Measurements from ENCODE around the gene CREG1.
"Not testable (repeated sequence)": the region's sequence is repeated elsewhere in the genome, so short reads cannot be mapped to it uniquely, and the experiment has no call there.

Gene CREG1

DNA sequence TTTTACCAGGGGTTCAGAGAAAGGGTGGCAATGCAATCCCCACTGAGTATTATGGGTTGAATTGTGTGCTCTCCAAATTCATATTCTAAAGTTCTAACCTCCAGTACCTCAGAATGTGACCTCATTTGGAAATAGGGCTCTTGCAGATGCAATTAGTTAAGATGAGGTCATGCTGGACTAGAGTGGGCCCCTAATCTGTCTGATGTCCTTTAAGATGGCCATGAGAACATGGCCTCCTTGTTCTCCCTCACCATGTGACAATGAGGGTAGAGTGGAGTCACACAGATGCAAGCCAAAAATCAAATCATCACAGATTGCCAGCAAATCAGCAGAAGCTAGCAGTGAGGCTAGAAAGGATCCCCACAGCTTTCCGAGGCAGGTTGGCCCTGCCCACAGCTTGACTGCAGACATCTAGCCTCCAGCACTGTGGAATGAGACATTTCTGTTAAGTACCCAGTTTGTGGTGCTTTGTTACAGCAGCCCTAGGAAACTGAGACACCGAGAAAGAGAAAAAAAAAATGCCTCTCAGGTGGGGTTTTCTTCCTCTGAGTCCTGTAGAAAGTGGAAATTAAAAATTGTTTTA lies 25.5 kb upstream of the CREG1 start:
- ATAC-seq, result no peak

GRCh38 chr1:167575649-167576048 lies 22.1 kb upstream of the CREG1 start:
- no peak for ATAC-seq
- no peak for TF ChIP-seq GLIS3 (CRISPR knock-in tag; IDR thresholded peaks at IDR 0.05)
- TF ChIP-seq OSR1 (CRISPR knock-in tag; IDR thresholded peaks at IDR 0.05), result no peak
- TF ChIP-seq ZNF70 (CRISPR knock-in tag; IDR thresholded peaks at IDR 0.05), result no peak
- TF ChIP-seq ZNF8 (CRISPR knock-in tag; IDR thresholded peaks at IDR 0.05), result no peak
- TF ChIP-seq ESRRG (CRISPR knock-in tag; IDR thresholded peaks at IDR 0.05), result no peak
- TF ChIP-seq SNAI2 (CRISPR knock-in tag; IDR thresholded peaks at IDR 0.05), result no peak
- no peak for TF ChIP-seq TSHZ2 (CRISPR knock-in tag; IDR thresholded peaks at IDR 0.05)
- TF ChIP-seq TCF4 (CRISPR knock-in tag; IDR thresholded peaks at IDR 0.05; ENCODE audit: borderline replicate concordance), result no peak
- TF ChIP-seq BACH2 (CRISPR knock-in tag; IDR thresholded peaks at IDR 0.05; ENCODE audit: borderline replicate concordance), result no peak
- no peak for TF ChIP-seq CSRNP3 (CRISPR knock-in tag; IDR thresholded peaks at IDR 0.05)

More for the DNA sequence above, 25.5 kb upstream of the CREG1 start:
- TF ChIP-seq ARNTL (CRISPR knock-in tag; IDR thresholded peaks at IDR 0.05; ENCODE audit: borderline replicate concordance, low read depth) (no peak), TCF4 (CRISPR knock-in tag; IDR thresholded peaks at IDR 0.05; ENCODE audit: borderline replicate concordance) (no peak), ZNF70 (CRISPR knock-in tag; IDR thresholded peaks at IDR 0.05) (no peak), RARB (CRISPR knock-in tag; IDR thresholded peaks at IDR 0.05) (no peak), PPARA (CRISPR knock-in tag; IDR thresholded peaks at IDR 0.05; ENCODE audit: borderline replicate concordance) (no peak), CSRNP3 (CRISPR knock-in tag; IDR thresholded peaks at IDR 0.05) (no peak), ZC3H10 (CRISPR knock-in tag; IDR thresholded peaks at IDR 0.05) (no peak), ZNF8 (CRISPR knock-in tag; IDR thresholded peaks at IDR 0.05) (no peak), PATZ1 (CRISPR knock-in tag; IDR thresholded peaks at IDR 0.05; ENCODE audit: borderline replicate concordance) (no peak), CSDC2 (CRISPR knock-in tag; IDR thresholded peaks at IDR 0.05) (no peak), TOX (CRISPR knock-in tag; IDR thresholded peaks at IDR 0.05; ENCODE audit: borderline replicate concordance) (no peak), ZFP3 (CRISPR knock-in tag; IDR thresholded peaks at IDR 0.05) (no peak), GLIS3 (CRISPR knock-in tag; IDR thresholded peaks at IDR 0.05) (no peak), BACH2 (CRISPR knock-in tag; IDR thresholded peaks at IDR 0.05; ENCODE audit: borderline replicate concordance) (no peak), ZFP30 (CRISPR knock-in tag; IDR thresholded peaks at IDR 0.05) (no peak), ISL1 (CRISPR knock-in tag; IDR thresholded peaks at IDR 0.05) (no peak)
- TF ChIP-seq, protein P1, sequence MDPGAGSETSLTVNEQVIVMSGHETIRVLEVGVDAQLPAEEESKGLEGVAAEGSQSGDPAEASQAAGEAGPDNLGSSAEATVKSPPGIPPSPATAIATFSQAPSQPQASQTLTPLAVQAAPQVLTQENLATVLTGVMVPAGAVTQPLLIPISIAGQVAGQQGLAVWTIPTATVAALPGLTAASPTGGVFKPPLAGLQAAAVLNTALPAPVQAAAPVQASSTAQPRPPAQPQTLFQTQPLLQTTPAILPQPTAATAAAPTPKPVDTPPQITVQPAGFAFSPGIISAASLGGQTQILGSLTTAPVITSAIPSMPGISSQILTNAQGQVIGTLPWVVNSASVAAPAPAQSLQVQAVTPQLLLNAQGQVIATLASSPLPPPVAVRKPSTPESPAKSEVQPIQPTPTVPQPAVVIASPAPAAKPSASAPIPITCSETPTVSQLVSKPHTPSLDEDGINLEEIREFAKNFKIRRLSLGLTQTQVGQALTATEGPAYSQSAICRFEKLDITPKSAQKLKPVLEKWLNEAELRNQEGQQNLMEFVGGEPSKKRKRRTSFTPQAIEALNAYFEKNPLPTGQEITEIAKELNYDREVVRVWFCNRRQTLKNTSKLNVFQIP (CRISPR knock-in tag; IDR thresholded peaks at IDR 0.05; ENCODE audit: borderline replicate concordance, low read depth), result no peak

GRCh38 chr1:167573035-167573434 lies 19.5 kb upstream of the CREG1 start:
- TF ChIP-seq CSRNP3 (CRISPR knock-in tag; IDR thresholded peaks at IDR 0.05) (no peak), SNAI2 (CRISPR knock-in tag; IDR thresholded peaks at IDR 0.05) (no peak), ARNTL (CRISPR knock-in tag; IDR thresholded peaks at IDR 0.05; ENCODE audit: borderline replicate concordance, low read depth) (no peak), TOX (CRISPR knock-in tag; IDR thresholded peaks at IDR 0.05; ENCODE audit: borderline replicate concordance) (no peak)
- no peak for ATAC-seq

GRCh38 chr1:167570712-167571111 lies 17.1 kb upstream of the CREG1 start:
- not testable (repeated sequence) for ATAC-seq

Data from SK-N-SH treated with all-trans-retinoic acid at 6 μM for 48 hours (cell line).